ENCODE results near the gene TEP1.
"Not testable (repeated sequence)": the region's sequence is repeated elsewhere in the genome, so short reads cannot be mapped to it uniquely, and the experiment has no call there.

Gene TEP1

GRCh38 chr14:20412876-20413743, at the start of gene TEP1:
TEP1 (minus strand) TSS chr14:20413501; CDS start chr14:20408439, 5,062 bp downstream.
- peak; percentile 37 for DNase-seq (ENCODE audit: low read depth, low spot score)

GRCh38 chr14:20461225-20462141, 48.2 kb upstream of the TEP1 start, which contains the start of gene PIP4P1:
PIP4P1 (minus strand) TSS chr14:20461434; CDS start chr14:20461325, 109 bp downstream.
- DNase-seq (ENCODE audit: low read depth, low spot score) = peak; percentile 97

GRCh38 chr14:20460458-20461224, 47.3 kb upstream of the TEP1 start:
- no peak for DNase-seq (ENCODE audit: low read depth, low spot score)

GRCh38 chr14:20458031-20458789, 44.9 kb upstream of the TEP1 start:
- no peak for DNase-seq (ENCODE audit: low read depth, low spot score)

- no peak for DNase-seq (ENCODE audit: low read depth, low spot score)
Measured at GRCh38 chr14:20456971-20457370, 43.7 kb upstream of the TEP1 start.

- DNase-seq (ENCODE audit: low read depth, low spot score) = peak; percentile 59
Measured at GRCh38 chr14:20455355-20456300, 42.3 kb upstream of the TEP1 start.

GRCh38 chr14:20454516-20455354, 41.4 kb upstream of the TEP1 start, which contains the start of the genes APEX1 and OSGEP:
APEX1 (plus strand) TSS chr14:20455226; CDS start chr14:20455646, 420 bp downstream.
OSGEP (minus strand) TSS chr14:20454812; CDS start chr14:20454683, 129 bp downstream.
- peak; percentile 94 for DNase-seq (ENCODE audit: low read depth, low spot score)

GRCh38 chr14:20452831-20453230, 39.5 kb upstream of the TEP1 start:
- DNase-seq (ENCODE audit: low read depth, low spot score) = not testable (repeated sequence)

- no peak for DNase-seq (ENCODE audit: low read depth, low spot score)
Measured at GRCh38 chr14:20446889-20447288, 33.6 kb upstream of the TEP1 start.

- not testable (repeated sequence) for DNase-seq (ENCODE audit: low read depth, low spot score)
Measured at GRCh38 chr14:20443650-20444049, 30.3 kb upstream of the TEP1 start.

- DNase-seq (ENCODE audit: low read depth, low spot score) = no peak
Measured at GRCh38 chr14:20441461-20441860, 28.2 kb upstream of the TEP1 start.

- DNase-seq (ENCODE audit: low read depth, low spot score) = no peak
Measured at GRCh38 chr14:20440882-20441281, 27.6 kb upstream of the TEP1 start.

- no peak for DNase-seq (ENCODE audit: low read depth, low spot score)
Measured at GRCh38 chr14:20440465-20440864, 27.2 kb upstream of the TEP1 start.

- no peak for DNase-seq (ENCODE audit: low read depth, low spot score)
Measured at GRCh38 chr14:20438664-20439063, 25.4 kb upstream of the TEP1 start.

GRCh38 chr14:20436363-20436755, 23.1 kb upstream of the TEP1 start:
- no peak for DNase-seq (ENCODE audit: low read depth, low spot score)

- DNase-seq (ENCODE audit: low read depth, low spot score) = no peak
Measured at GRCh38 chr14:20435582-20436362, 22.5 kb upstream of the TEP1 start, which contains the start of gene KLHL33. KLHL33 (minus strand) TSS chr14:20436166; CDS start chr14:20435811, 355 bp downstream.

Measured in activated naive CD8-positive, alpha-beta T cell treated with anti-CD3 and anti-CD28 coated beads, Interleukin-2, amount 50 U/mL, for 16 hours (primary cell).